Stimulated activated CD4-positive, alpha-beta T cell treated with anti-CD3 and anti-CD28 coated beads, Interleukin-4, amount 100 ng/mL, for 24 hours (primary cell): ENCODE data around the gene INSL3.
A peak's percentile ranks its signal among the peaks of the same experiment; 100 is the strongest.

Source experiments
- DNase-seq: peaks from one replicate; pipeline ENCODE4 v3.0.0-alpha.2; 2020

The INSL3 gene

GRCh38 chr19:17843908-17844490, 22.7 kb upstream of the INSL3 start:
- DNase-seq = no peak

GRCh38 chr19:17843292-17843827, 22.0 kb upstream of the INSL3 start:
- no peak for DNase-seq

DNA sequence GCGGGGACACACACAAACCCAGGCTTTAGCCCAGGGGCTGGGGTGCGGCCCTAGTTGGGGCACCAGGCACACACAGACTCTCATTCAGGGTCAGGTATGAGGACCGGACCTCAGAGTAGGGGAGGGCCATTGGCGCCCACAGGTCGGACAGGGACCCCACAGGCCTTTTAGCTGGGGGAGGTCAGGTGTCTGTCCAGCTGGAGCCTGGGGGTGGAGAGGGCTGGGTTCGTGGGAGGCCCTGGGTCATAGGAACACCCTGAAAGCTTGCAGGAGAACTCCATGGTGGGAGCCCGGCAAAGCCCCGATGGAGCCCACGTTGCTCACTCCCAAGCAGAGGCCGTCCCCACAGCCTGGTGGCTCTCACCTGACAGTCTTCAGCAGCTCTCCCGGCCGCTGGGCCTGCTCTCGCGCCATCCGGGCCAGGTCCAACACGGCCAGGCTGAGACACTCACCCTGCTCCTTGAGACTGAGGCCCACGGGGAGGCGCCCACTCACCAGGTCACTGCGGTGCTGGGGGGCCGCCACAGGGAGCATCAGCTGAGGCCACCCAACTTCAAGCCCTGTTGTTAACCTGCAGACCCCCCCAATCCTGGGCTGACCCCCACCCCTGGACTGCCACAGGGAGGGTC, 21.5 kb upstream of the INSL3 start:
- no peak for DNase-seq

- peak; percentile 67 for DNase-seq
These were observed 20.7 kb upstream of the INSL3 start for GRCh38 chr19:17841810-17842662.

DNA sequence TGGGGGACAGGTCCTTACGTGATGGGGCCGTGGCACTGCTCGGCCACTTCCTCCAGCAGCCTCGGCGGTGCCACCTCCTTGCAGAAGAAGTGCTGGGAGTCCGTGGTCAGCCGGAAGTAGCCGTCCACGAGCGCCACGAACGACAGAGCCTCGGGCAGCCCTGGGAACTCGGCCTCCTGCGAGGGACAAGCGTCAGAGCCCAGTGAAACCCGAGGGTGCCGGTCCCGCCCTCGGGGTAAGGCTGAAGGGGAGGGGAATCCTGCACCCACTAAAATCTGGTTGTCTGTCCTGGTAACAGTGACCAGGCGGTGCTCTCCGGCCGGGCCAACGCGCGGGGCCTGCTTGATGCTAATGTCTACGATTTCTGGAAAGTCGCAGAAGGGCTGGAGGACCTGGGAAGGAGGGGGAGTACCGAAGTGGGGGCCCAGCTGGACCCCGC, 20.1 kb upstream of the INSL3 start:
- DNase-seq = no peak

GRCh38 chr19:17840019-17840418, 18.7 kb upstream of the INSL3 start:
- DNase-seq = no peak

GRCh38 chr19:17837972-17838371, 16.7 kb upstream of the INSL3 start:
- no peak for DNase-seq

DNA sequence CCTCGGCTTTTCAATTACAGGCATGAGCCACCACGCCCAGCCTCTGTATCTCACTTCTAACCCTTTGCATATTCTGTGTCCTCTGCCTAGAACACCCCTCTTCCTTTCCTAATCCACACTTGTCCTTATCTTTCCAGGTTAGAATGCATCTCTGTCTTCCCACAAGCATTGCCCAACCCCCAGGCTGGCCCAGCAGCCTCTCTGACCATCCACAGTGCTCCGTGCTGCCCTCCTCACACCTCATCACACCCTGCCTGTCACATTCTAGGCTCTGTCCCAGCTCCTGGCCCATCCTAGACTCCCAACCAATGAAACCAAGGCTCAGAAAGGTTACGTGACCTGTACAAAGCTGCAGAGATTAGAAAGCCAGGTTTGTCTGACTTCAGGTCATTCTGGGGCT, 15.2 kb upstream of the INSL3 start:
- DNase-seq = no peak

DNA sequence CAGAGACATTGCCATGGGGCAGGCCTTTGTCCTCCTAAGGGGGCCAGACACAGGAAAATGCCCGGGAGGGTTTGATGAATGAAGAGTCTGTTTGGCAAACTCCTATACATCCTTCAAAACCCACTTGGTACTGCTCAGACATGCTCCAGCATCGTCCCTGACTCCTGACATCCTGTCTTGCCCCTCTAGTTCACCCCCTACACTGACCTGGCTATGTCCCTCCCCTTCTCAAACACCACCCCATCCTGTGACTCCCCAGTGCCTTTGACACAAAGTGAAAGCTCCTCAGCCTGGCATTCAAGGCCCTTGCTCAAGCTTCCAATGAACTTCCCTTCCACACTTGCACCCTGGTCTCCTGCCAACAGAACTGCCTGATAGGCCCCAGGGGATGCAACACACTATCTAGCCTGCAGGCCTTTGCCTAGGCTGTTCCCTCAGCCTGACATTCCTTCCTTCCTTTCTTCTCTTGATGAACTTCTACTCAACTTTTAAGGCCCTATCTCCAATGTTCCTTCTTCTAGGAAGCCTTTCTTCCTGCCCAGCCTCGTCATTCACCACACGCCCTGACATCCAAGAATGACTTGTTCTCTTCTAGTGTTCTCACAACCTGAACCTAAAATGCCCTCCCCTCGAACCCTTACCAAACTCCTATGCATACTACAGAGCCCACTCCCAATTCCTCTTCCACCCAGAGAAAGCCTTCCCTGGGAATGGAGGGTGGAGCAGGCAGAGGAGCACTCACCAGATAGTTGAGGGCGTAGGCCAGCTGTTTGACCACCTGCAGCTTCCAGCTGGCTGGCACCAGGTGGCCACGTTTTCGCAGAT, 14.1 kb upstream of the INSL3 start:
- DNase-seq = no peak

DNA sequence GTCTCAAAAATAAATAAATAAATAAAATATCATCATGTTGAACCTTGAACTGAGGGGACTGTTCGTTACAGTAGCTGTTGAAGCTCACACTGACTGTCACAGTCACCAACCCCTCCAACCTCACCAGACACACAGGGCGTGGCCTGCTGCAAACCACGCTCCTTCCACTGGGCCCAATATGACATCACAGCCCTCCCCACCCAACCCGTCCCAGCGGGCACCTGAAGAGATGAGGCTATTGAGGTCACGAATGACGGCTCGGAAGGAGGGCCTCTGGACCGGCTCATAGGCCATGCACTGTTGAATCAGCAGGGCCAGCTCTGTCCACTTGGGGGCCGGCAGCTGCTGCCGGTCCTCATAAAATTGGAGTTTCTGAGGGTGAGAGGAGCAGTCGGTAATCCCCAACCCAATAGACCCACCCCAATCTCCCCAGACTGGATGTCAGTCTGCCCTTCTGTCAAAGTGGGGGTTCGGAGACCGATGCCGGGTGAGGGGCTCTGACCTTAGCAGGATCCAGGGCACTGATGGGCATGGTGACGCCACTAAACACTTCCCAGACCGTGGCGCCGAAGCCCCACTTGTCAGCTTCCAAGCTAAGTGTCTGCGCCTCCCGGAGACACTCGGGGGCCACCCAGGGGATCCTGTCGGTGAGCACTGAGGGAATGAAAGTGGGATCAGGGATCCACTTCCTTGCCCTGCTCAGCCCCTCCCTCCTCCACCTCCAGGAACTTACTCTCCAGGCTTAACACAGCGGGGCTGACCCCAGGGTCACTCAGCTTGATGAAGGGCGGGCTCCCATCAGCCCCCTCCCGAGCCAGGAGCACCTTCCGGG, 13.2 kb upstream of the INSL3 start:
- DNase-seq = no peak

- no peak for DNase-seq
These were observed 11.3 kb upstream of the INSL3 start for GRCh38 chr19:17832443-17833208.

GRCh38 chr19:17831419-17831888, 10.1 kb upstream of the INSL3 start:
- no peak for DNase-seq

DNA sequence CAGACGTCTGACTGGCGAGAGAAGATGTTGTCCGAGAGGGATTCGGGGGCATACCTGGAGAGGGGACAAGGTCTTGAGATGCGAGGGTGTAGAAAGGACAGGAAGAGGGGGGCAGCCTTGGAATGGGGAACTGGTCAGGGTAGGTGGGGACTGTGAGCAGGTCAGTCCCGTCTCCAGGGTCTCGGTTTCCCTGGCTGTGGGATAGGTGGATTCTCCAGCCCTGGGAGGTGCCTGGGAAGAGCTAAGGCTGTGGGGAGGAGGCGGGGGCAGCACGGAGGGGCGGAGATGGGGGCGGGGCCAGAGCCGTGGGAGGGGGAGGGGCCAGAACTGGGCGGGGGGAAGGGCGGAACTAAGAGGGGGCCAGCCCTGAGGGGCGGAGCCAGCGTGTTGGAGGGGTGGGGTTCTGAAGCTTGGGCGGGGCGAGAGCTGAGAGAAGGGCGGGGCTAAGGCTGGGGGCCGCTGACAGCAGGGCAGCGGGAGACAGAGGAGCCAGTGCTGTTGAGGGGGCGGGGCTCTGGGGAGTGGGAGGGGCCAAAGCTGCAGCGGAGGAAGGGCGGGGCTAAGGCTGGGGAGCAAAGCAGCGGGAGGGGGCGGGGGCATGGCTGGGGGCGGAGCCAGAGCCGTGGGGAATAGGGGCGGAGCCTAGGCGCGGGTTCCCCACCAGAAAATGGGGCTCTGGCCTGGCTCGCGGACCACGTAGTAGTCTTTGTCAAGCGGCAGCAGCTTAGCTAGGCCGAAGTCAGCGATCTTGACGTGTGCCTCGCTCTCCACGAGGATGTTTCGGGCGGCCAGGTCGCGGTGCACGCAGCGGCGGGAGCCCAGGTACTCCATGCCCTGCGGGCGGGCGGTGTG, 9.5 kb upstream of the INSL3 start:
- DNase-seq = peak; percentile 55

GRCh38 chr19:17829855-17830566, 8.7 kb upstream of the INSL3 start:
- DNase-seq = no peak

- DNase-seq = no peak
These were observed 5.3 kb upstream of the INSL3 start for GRCh38 chr19:17826508-17827056.

DNA sequence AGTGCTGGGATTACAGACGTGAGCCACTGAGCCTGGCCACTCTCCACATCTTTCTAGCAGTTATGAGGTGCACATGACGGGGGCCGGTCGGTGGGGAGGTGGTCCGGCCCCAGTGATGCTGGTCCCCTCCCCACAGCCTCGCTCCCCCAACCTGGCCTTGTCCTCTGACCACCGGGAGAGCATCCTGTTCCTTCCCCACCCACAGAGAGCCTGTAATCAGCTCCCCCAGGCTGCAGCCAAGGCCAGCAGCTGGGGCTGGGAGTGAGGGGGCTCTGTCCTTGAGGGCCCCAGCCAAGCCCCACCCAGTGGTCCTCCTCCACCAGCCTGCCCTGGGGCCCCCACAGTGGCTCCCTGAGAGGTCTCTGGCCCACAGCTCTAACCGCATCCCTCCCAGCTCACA, 3.0 kb upstream of the INSL3 start:
- DNase-seq = no peak

DNA sequence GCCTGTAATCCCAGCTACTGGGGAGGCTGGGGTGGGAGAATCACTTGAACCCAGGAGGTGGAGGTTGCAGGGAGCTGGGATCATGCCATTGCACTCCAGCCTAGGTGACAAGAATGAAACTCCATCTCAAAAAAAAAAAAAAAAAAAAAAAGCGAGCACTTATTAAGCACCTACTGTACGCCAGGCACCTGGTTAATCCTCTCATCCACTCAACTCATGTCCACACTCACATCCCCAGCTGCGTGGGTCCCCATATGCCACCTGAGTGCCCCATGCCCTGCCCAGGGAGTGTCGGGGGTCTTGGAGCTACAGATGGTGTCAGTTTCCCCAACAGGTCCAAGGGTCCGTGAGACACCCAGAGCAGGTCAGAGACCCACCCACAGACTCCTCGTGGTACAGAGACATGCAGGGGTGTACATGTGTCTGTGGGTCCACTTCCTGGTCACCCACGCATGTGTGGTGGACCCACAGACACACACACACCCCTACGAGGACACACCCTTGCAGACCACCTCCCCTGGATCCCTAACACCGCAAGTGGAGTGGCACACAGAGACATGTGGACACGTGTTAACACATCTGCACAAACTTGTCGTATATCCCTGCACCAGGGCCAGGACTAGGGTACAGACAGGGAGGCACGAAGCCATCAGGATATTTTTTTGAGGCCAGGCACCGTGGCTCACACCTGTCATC, 3.5 kb downstream of the INSL3 start:
- DNase-seq = no peak

DNA sequence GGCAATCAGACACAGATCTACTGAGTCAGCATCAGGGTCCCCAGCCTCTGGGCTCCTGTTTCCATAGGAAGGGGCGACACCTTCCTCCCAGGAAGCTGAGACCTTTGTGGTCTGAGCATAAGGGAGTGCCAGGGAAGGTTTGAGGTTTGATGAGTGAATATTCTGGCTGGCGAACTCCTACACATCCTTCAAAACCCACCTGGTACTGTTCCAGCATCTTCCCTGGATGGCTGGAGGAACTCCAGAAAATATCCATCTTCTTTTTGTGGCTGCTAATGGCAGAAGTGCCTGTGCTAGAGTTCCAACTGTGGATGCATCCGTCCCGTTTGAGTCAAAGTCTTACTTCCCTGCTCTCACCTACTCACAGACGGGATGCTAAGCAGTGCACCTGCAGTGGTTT, 9.2 kb downstream of the INSL3 start:
- no peak for DNase-seq
